ENCODE measurements around the gene BIRC7.
A peak's percentile ranks its signal among the peaks of the same experiment; 100 is the strongest.

BIRC7 gene

DNA sequence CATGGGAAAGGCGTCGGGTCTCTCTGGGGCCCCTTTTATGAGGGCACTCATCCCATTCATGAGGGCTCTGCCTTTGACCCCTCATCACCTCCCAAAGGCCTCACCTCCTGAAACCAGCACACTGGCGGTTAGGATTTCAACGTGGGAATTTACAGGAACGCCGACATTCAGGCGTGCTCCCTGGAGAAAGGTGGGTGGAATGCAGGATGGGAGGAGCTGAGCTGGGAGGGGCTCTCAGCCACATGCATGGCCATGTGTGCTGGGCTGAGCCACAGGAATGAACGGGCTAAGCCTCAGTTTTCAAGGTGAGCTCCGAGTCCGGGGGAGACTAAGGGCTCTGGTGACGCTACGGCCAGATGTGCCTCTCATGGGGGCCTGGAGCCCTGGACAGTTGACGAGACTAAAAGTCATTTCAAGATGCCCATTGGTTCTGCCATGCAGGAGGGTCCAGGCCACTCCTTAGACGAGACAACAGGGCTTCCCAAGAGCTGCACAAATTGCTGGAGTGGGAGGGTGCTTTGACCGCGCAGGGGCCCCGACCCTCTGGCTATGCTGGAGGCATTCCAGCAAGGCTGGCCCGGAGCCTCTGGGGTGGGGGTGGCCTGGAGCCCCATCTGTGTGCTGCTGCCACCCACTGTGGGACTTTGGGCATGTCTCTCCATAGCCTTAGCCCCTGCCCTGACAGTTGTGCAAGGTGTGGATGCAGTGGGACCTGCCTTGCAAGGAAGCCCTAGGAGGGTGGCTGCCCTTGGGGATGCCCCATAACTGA, 33.1 kb downstream of the BIRC7 start:
- no peak for DNase-seq

DNA sequence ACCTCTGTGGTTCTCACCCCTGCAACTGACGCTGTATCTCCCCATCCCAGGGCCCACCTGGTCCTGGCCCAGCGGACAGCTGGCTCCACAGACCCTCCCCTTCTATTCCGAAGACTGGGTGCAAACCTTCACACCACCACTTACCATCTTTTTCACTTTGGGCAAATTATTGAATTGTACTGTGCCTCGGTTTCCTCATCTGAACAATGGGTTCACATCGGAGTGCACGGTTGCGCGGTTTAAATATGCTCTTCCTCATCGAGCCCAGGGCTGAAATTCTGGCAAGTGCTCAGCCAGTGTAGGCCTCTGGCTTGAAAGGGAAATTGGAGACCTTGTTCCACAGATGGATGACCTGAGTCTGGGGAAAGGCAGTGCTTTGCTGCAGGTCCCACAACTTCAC, 34.0 kb downstream of the BIRC7 start:
- DNase-seq, result no peak

DNA sequence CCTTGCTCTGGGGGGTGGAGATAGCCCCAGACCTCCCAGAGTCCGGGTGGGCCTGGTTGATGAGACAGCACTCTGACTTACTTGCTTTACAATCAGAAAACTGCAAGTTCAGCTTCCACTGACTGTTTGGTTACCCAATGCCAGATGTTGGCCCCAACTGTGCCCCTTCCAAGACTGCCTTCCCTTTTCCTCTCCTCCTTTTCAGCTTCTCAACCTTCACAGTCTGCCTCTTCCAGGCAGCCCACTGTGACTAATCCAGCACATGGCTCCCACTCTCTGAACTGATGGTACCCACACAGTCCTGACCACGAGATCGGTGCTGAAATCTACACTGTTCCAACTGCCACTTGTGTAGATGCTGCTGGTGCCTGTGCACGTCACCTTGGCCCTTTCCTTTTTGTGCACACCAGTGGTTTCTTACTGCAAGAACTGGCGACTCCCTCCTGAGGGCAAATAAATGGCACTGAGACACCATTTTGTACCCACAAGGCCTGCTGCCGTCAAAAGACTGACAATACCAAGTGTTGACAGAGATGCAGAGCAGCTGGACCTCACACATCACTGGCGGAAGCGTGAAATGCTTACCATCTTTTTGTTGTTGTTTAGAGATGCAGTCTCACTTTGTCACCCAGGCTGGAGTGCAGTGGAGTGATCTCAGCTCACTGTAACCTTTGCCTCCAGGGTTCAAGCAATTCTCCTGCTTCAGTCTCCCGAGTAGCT, 35.1 kb downstream of the BIRC7 start:
- no peak for DNase-seq

DNA sequence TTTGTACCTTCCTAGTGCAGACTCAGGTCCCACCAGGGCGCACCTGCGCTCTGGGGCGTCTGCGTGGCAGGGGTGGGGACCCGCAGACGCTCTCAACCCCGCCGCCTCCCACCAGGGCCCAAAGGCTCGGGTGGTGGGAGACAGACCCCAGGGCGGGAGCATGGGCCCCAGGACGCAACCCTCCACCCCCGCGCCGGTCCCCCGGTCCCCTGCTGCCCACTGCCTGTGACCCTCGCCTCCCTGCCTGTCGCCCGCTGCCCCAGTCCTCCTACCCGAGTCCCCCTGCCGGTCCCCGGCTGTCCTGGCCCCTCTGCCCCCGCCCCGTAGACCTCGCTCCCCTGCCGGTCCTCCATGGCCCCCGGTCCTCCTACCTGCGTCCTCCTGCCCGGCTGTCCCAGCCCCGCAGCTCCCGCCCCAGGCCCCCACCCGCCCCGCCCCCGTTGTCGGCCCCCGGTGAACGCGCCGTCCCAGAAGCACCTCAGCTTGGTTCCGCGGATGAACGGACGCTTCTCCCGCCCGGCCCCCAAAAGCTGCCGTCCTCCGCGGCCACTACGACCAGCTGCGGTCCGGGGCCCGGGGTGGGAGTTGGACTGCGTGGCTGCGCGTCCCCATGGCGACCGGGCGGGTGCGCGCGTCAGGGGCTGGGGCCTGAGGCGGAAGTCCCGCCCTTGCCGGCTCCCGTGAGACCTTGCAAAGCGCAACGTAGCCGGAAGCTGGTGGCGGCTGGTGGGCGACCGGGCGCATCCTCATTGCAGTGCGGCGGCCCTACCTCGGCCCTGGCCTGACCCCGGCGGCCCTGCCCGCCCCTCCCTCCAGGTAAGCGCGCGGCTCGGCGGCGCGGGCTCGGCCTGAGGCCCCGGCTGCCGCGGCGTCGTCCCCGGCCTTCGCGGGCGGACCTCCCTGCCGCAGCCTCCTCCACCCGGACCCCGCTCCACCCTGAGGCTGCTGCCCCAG, 36.7 kb downstream of the BIRC7 start, which contains the start of gene ARFGAP1:
TSS of gene ARFGAP1 (plus strand) at position 709 of the 954 bp plus-strand sequence. CDS start 2,768 bp downstream, outside the sequence.
- peak; percentile 84 for DNase-seq

DNA sequence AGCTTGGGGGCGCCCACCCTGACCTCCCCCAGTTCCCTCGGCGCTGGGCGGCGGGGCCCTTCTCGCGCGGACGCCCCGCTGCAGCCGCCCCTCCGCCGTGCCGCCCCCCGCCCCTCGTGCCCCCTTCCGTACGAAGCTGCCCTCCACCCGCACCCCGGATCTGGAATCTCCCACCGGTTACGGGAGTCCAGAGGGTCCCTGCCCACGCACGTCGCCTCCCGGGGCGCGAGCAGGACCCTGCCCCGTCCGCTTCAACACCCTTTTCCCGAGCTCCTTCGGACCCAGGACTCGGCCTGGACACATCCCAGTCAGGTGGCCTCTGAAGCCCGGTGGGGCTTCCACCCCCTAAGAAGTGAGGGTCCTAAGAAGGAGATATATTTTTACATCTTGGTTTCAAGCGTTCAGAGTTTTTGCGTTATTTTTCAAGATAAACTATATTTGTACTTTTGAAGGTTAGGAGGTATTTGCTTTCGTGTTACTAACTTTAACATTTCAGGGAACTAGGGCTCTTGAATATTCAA, 37.4 kb downstream of the BIRC7 start:
- DNase-seq, result no peak

DNA sequence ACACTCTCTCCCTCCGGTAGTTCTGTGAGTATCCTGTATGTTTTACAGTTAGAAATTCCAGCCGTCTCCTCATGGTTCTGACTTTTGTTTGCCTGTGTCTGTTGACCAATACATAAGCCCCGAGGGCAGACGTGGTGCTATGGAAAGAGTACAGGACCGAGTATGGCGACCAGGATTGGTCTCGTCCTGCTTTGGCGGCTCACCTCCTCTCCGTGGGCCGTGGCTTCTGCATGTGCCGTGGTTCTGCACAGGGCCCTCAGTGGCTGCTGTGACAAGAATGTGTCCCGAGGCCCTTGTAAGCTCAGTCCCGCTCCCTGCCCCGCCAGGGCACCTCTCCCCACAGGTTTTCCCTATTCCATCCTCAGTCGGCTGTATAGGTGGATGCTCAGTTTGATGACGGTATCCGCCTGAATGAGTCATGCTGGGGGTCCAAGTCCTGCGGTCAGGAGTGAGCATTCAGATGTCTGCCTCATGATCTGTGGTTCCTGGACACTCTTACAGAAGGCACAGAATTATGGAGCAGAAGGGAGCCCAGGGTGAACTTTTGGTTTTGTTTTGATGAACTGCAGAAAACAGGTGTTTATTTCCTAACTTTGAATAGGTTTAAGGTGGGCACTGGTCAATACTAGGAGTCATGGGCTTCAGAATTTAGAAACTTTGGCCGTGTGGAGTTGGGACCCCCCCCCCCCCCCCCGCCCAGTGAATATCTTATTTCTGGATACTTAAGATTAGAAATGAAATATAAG, 38.1 kb downstream of the BIRC7 start:
- DNase-seq, result no peak

DNA sequence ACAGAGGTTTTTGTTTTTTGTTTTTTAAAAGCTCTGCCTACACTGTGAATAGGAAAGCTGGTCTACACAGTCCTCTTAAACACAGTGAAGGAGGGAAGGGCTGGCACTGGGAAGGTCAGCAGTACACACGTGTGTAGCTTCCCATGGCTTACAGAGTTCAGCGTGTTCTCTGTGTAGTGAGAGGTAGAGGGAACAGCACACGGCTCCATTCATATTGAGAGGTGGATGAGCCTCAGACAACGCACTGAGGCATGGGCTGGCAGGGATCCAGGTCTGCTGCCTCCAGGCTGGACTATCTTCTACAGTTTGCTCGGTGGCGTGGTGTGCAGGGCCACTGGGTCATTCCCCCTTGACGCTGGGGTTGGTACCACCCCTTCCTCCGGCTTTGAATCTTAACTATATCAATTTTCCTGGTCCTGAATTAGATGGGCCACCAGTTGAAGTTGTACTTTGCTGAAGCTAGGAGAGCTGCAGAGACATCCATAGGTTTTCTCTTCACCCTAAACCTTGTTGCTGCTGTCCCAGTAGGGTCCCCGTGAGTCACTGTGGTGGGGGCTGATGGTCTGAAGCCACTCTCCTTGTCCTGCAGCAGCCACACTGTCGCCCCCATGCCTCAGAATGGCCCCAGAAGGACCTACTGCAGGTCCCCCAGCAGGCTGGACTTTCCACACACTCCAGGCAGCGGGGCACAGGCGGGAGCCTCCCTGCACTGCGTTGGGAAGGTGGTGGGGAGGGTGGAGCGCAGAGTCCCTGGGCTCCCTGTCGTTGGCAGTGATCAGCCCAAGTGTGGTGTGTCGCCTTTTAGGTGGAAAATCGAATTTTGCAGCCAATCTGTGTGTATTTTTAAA, 38.9 kb downstream of the BIRC7 start:
- peak; percentile 35 for DNase-seq

DNA sequence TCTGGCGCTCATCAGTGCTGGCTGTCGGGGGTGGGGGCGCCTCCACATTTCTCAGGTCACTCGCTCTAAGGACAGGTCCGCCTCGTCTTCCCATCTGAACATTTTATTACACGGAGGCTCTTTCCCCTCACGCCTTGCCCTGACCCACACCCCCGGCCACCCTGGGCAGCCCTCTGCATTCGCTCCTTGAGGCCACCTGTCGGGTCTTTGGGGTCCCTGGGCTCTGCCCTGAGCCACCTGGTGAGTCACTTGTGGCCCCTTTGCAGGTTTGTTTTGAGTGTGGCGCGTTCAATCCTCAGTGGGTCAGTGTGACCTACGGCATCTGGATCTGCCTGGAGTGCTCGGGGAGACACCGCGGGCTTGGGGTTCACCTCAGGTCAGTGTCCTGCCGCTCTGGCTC, 40.1 kb downstream of the BIRC7 start:
- DNase-seq, result no peak

DNA sequence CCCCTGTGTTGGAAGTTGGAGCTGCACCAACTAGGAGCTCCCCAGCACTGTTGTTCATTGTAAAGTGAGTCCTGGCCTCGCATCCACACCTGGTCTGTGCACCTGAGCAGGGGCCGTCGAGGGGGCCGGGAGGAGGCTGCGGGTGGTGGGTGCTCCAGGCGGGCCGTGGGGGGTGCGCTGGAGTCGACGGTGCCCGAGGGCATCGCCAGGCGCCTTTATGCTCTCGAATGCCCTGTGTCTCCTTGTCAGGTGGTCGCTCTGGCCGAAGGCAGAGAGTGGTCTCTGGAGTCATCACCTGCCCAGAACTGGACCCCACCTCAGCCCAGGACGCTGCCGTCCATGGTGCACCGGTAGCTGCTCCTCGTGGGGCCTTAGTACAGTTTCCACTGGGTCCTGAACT, 41.3 kb downstream of the BIRC7 start:
- DNase-seq, result no peak

DNA sequence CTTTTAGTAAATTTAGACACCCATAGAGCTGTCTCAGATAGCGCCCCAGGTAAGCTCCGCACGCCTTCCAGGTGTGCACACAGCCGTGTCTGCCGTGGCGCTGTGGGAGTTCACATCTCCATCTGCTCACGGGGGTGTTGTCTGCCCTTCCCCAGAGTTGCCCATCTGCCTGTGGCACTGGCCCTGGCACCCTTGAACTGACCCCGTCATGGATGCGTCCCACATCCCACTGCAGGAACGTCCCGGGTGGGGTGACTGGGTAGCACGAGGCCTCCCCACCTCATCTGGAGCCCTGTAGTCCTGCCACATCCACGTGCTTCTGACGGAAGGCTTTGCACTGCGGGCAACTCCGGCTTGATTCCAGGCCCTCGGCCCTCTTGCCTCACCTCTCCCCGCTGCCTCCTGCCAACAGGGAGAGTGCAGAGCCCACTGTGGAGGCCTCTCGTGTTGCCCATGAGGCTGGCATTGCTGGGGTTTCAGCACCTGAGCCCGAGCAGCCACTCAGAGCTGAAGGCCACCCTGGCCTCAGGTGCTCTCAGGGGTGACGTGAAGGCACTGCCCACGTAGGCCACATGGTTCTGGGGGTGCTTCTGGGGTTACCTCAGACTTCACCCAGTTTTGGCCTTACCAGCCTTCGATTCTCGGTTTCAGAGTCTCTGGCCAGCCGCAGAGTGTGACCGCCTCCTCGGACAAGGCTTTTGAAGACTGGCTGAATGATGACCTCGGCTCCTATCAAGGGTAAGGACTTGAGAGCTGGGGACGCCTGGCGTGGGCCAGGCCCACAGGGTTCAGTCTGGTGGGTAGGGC, 42.0 kb downstream of the BIRC7 start:
- no peak for DNase-seq

DNA sequence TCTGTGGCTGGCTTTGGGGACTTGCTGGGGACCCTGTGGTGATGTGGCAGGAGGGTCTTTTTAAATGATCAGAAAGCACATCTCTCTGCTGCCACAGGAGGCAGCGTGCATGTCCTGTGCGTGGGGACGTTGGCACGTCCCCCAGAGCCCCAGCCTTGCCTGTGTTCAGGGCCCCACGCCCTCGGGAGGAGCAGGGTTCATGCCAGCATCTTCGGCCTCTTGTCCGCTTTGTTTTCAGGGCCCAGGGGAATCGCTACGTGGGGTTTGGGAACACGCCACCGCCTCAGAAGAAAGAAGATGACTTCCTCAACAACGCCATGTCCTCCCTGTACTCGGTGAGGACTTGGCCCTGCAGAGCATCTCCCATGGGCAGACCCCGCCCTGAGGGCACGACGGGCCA, 43.0 kb downstream of the BIRC7 start:
- DNase-seq, result no peak

DNA sequence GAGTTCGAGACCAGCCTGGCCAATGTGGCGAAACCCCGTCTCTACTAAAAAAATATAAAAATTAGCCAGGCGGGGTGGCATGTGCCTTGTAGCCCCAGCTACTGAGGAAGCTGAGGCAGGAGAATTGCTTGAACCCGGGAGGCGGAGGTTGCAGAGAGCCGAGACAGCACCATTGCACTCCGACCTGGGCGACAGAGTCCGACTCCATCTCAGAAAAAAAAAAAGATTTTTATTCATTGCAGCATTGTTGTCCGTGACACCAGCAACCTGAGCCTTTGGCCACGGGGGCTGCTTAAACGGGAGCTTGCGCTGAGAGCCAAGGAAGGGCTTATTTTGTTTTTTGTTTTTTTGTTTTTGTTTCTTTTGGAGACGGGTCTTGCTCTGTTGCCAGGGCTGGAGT, 44.2 kb downstream of the BIRC7 start:
- DNase-seq, result no peak

DNA sequence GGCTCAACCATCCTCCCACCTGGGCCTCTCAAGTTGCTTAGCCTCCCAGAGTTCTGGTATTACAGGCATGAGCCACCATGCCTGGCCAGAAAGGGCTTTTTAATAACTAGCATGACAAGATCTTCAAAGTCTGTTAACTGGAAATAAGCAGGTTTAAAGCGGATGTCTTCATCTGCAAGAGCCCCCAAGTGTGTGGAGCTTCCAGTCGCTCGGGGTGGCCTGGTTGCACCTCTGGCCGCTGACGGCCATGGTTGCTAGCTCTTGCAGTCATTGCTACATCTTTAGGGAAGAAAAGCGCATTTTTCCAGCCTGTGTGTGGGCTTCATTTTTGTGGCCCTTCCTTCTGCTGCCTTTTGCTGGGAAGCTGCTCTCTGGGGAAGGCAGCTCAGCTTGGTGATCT, 44.7 kb downstream of the BIRC7 start:
- DNase-seq, result no peak

DNA sequence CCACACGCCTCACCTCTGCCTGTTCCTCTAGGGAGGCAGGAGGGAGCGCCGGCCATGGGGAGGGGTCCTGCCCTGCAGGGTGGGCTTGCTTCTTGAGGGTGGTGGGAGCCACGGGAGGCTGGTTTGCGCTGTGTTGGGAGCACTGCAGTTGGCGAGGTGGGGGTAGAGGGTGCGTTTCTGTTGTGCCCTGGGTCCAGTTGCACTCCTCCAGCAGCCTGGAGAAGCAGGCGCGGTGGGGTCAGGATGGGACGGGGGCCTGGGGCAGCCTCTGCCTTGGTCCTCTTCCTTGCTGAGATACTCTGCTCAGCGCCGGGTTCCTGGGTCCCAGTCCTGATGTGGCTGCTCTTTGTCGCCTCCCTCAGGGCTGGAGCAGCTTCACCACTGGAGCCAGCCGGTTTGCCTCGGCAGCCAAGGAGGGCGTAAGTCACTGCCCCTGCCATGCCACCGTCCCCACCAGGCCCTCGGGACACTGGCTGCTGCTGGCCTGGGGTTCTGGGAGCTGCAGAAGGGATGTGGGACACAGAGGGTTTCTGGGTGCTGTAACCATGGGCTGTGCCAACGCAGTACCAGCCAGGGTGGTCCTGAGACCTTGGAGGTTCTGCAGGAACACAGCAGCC, 45.3 kb downstream of the BIRC7 start:
- no peak for DNase-seq

DNA sequence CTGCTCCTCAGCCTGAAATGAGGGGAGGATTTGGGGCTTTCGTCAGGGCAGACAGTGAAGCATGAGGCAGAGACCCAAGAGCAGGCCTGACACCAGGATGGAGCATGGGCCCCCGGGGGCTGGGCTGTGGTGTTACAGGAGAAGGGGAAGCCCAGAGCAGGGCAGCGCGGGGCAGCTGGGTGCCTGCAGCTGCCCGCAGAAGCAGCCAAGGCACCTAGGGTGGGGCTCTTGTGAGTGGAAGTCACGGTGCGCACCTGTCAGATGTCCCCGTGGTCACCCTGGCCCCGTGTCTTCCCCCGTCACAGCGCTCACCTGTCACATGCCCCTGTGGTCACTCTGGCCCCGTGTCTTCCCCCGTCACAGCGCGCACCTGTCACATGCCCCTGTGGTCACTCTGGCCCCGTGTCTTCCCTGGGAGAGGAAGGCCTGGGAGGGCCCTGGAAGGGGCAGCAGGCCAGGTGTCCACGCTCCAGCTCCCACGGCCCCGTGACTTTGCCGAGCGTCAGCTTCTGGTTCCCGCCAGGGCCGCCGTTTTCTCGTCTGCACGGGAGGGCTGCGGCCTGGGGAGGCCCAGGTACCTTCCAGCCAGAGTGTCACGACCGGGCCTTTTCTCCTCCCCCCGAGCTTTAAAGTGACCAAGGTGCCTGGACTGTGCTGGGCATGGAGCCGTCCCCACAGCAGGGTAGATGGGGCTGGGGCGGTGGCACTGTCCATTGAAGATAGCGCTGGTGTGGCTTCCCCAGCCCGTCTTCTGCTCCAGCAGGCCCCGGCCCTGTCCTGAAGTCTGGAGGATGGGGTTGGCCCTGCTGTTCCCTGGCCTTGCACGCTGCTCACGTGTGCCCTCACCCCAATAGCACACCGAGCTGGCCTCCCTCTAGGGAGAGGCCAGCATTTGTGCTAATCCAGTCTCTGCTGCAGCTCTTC, 46.3 kb downstream of the BIRC7 start:
- DNase-seq, result no peak

DNA sequence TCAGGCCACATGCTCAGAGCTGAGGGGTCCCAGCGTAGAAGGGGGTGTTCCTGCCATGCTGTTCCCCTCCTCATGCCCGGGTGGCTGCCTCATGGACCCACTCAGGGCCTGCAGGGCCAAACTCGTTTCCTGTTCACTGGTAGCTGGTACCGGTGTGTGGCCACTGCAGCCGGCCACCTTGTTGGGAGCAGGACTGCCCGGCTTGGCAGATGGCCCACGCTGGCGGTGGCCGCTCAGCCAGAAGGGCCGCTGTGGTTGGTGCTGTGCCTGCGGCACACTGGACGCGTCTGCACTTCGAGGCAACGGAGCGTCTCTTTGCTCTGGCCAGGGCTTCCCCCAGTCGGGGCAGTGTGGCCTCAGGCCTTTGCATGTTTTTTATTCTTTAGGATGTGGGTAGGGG, 47.2 kb downstream of the BIRC7 start:
- no peak for DNase-seq

DNA sequence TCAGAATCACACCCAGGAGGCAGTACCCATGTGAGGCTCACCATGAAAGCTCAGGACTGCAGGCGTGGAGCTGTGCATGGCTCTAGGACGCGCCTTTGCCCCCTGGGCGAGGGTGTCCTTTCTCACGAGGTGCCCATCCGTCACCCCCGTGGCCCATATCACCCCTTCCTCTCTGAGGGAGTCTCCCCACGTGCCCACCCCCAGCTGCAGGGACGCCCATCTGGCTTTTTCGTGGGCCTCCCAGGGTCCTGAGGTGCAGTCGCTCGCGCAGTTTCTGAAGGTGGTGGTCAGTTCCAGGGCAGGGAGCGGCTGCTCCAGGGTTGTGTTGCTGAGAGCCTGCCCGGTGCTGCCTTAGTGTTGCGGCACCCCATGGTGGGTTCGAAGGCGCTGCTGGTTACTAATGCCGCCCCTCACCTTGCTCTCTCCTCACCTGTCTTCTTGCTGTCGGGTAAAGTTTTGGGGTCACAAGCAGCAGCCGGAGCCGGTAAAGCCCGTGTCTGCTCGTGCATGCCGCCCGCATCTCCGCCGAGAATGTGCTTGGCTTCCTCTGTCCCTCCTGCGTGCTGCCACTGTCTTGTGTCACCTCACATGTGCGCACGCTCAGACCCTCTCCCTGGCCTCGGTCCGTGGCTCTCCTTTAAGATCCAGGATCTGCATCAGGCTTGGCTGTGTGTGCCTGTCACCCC, 47.8 kb downstream of the BIRC7 start:
- DNase-seq, result no peak

DNA sequence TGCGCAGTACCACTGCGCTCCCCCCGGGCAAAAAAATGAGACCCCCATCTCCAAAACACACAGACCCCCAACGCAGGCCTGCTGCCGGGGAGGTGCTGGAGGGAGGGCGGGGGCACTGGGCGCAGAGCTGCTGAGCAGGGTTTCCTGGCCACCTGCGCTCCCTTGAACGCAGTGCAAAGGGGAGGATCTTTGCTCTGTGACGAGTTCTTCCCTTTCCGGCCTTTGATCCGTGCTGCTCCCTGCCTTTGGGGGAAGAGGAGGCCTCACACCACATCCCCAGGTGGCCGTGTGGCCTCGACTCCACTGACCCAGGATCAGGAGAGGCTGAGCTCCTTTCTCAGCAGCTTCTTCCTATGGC, 48.4 kb downstream of the BIRC7 start:
- no peak for DNase-seq
